Suprapubic skin (tissue), 3 donors: ENCODE data around the gene RPS2.

Experiments used
- CTCF ChIP-seq, 2 donors: fragments of 200-600 bp in 1 of 2; fragments of 450-650 bp in 1 of 2; sonication (generic) in 1 of 2; IDR thresholded peaks; one replicate each; pipeline ENCODE4 v1.5.1; 2016 to 2019; ENCODE audit warnings: antibody characterized with exemption in 2 of 2, mild to moderate bottlenecking in 1 of 2, moderate library complexity in 1 of 2
- EP300 ChIP-seq: sonication (generic); formaldehyde crosslinking; IDR thresholded peaks from one replicate; pipeline ENCODE4 v1.6.1; 2017; ENCODE audit warnings: antibody characterized with exemption
- POLR2A ChIP-seq, 2 donors: fragments of 450-650 bp; IDR thresholded peaks; one replicate each; pipeline ENCODE4 v1.6.1; 2017; ENCODE audit warnings: antibody characterized with exemption in 2 of 2, mild to moderate bottlenecking in 2 of 2, moderate library complexity in 2 of 2

GRCh38 chr16:1953734-1954133 is 10.9 kb downstream of the RPS2 start:
- no peak for TF ChIP-seq CTCF (IDR thresholded peaks at IDR 0.05)
- no peak for TF ChIP-seq POLR2A (IDR thresholded peaks at IDR 0.05)
- no peak for TF ChIP-seq EP300
